Germinal center (tissue), 1 donor: Measurements from ENCODE around the gene KMO.

Experiments
- DNase-seq: peaks from one replicate; pipeline ENCODE4 v3.0.0; 2012; ENCODE audit warnings: mixed read lengths, low spot score

Gene KMO

DNA sequence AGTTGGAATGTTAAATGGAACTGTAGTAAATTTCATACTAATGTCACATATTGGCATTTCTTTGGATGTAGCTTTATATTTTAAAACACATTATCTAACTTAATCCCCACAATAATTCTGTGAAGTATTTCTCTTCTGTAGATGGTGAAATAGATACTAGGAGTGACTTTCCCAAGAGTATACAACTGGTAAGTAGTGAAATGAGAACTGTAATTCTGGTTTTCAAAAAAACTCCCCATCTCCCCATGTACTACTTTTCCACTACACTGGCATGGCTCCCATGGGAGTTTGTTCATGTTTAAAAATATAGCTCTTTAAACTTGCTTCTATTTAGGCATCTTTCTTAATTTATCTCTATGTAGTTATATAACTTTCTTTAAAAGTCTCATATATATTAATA lies 97.8 kb downstream of the KMO start:
- DNase-seq, result no peak

DNA sequence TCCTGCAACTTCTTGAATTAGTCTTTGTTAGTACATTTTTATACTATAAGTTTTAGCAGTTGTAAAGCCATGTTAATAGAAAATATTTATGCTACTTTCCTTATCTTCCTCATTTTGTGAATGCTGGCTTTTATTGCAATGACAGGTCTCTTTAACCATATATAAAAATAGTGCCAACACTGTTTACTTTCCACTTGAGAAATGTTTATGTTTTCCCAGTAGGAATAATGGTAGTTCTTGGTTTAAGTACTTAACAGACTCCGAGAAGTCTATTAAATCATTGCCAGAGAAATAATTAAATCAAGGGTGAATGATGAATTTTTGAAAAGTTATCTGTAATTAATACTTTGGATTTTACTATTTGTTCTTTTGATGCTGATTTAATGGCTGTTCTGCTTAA lies 98.3 kb downstream of the KMO start:
- DNase-seq, result no peak

DNA sequence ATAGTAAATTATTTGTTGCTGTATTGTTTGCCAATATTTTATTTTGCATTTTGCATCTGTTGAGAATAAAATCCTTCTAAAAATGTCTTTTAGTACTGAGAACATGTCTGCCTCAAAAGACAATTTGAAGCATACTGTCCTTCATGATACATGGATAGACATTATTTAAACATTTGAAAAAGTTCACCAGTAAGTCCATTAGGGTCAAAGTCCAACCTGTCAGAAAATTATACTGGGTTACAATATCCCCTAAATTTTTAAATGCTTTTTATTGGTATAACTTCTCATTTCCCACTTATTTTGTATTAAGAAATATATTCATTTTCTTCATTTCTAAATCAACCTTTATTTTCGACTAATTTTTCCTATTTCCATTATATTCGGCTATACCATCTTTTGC lies 98.7 kb downstream of the KMO start:
- no peak for DNase-seq

DNA sequence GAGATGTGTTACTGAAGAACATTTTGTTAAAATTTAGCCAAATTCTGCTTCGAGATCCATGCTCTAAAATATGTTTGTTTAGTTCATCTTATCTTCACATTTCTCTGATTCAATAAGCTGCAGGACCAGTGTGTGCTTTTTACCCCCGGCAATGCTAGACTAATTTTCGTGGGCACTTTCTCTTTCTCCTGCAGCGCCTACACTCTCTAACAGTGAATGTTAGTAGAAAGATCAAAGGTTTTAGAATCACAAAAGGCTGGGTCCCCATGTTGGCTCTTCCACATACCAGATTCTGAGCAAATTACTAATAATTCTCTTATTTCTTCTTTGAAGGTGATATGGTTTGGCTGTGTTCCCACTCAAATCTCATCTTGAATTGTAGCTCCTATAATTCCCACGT lies 99.5 kb downstream of the KMO start:
- no peak for DNase-seq

DNA sequence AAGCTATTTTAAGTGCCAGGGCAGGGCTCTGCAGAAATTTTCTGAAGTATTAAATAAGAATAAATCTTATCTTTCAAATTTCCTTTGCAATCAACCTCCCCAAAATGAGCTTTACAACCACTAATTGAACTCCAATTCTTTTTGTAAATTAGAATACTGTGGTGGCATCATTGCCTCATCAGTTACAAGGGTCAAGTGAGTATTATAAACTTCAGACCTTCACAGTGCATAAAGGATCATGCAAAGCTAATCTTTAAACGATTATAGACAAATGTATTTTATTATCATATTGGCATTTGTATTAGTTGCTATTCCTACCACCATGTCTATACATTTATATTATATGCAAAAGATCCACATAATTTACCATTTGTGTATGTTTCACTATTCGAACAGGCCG lies 100.8 kb downstream of the KMO start:
- DNase-seq, result no peak

DNA sequence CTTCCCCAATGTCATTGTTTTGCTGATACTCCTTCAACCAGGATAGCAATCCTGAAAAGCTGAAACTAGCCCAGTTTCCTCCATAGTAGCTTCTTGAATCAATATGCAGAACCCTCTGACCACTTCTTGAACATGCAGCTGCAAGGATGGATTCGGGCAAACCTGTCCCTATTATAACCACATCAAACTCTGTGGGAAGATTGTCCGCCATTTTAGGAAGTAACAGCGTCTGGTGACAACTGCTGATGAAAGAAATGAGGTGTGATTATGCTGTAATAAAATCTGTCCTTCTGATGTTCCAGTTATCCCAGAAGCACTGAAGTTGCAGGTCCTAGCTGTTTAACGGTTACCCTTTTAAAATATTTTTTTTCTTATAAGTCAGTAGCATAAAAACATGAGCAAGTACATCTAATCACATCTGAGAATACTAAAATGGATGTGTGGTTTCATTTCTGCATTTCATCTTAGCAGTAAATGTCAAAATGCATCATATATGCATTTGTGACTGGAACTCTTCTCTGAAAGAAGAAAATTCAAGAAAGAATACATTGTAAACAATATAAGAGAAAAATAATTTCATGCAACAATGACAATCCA lies 103.5 kb downstream of the KMO start:
- DNase-seq, result no peak

DNA sequence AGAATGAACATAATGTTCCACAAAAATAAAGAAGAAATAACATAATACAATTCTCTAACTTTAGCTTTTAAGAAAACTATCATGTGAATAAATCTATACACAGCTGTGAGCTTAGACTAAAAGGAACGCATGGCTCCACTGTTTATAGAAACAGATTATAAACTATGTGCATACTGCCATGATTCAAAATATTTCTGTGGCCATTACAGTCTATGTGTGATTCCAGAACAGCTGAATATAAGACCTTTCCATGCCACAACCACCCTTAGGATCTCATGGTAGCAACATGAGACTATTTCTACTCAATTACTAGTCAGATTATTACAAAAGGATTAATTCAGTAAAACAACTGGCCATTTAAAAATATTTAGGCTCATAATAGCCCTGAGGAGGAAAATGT lies 104.1 kb downstream of the KMO start:
- DNase-seq, result no peak

DNA sequence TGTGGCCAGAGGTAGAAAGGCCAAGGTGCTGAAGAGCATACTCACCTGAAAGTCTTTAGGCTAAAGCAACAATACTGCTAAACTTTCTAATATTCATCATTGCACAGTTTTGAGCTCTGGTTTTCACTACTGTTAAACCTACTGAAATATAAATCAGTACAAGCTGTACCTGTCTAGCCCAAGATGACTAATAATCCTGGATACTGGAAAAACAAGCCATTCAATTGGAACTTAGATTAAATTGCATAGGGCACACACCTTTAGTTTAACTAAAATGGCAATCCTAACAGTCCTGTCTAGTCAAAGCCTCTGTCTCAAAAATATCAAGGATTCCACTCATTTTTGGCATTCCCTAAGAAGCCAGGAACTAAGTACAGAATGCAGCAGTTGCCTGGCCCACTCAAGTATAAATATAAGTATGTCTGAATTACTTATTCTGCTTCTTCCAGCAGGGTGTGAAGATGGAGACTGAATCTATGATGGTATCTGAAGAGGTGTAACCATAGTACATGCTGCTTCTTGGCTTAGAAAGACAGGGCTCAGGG lies 104.9 kb downstream of the KMO start:
- no peak for DNase-seq

DNA sequence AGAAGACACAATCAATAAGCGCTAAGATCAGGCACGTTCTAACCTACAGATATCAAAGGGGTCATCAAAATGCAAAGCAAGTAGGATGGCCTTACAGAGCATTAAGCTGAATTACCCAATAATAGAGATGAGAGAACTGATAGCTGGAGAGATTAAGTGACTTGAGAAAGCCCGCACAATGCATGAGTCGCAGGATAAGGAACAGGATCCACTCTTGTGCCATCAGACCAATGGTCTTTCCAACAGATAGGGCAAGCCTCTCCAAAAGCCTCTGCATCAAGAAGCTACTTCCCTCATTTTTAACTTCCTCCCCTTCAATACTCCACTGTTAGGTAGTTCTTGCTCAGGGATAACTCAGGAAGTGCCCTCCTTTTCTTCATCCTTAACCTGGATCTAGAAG lies 105.4 kb downstream of the KMO start:
- DNase-seq, result no peak

DNA sequence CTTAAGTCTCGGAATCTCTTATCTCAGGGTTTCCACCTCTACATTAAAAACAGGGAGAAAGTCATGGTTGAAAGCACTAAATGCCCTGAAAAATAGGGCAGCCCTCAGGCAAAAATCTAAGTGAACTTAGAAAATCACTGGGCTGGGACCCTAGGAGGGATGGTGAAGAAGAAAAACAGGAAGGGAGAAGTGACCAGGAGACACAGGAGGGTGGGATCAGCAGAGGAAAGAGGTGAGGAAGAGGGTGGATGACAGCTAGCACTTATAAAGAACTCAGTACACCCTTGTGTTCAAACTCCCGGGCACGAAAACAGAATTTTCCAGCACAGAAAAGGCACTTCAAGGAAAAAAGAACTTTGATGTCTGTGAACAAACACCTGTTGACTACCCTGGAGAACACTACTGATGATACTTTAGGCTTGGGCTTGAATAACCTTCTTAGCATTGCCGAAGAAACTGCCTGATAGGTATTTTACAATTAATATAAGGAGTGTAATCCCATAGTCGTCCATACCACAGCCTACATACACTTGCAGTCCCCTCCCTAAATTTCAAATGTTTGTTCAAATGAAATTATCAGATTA lies 106.0 kb downstream of the KMO start:
- DNase-seq, result no peak

DNA sequence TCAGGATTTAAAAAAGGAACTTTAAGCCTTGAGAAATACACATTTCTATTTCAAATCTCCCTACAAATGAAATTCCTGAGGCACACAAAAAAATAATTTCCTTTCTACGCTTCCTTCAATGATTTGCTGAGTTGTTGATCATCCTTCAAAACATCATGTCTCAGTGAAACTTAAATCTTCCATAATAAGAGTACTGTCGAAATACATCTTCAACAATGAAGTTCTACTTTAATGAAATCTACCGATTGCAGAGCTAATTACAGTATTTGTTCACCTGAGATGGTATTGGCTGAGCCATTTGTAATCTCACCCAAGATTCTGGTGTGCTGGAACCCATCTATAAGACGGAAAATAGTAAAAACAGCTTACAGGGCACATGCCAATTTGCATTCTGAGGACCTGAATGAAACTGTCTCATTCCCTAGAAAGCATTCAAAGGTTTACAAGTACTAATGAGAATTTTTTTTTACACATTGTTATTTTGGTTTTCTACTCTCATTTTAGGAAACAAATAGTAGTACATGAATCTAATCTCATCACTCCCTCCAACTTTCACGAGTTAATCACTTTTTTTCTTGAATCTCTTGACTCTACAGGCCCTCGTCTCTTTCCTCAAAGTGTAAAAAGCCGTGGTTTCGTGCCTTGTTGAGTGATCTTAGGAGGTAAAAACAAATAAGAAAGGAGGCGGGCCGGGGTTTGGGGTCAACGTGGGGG lies 106.9 kb downstream of the KMO start:
- peak; percentile 30 for DNase-seq

DNA sequence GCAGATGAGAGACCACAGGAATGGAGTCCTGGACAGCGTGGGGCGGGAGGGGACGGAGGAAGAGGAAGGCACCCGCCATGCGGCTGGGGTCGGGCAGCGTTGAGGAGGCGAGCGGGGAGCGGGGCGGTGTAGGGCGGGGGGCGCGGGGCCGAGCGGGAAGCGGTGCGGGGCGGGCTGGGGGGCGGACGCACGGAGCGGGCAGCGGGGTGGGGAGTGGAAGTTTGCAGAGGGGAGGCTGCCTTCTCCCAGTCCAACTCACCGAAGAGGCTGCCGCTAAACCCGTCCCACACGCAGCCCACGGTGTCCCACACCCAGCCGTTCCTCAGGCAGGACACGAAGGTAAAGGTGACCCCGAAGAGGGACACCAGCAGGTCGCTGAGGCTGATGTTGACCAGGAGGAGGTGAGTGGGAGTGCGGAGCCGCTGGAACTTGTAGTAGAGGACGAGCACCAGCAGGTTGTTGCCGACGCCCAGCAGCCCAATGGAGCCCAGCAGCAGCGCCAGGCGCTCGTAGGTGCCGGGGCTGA lies 107.5 kb downstream of the KMO start:
- DNase-seq, result peak; percentile 18

DNA sequence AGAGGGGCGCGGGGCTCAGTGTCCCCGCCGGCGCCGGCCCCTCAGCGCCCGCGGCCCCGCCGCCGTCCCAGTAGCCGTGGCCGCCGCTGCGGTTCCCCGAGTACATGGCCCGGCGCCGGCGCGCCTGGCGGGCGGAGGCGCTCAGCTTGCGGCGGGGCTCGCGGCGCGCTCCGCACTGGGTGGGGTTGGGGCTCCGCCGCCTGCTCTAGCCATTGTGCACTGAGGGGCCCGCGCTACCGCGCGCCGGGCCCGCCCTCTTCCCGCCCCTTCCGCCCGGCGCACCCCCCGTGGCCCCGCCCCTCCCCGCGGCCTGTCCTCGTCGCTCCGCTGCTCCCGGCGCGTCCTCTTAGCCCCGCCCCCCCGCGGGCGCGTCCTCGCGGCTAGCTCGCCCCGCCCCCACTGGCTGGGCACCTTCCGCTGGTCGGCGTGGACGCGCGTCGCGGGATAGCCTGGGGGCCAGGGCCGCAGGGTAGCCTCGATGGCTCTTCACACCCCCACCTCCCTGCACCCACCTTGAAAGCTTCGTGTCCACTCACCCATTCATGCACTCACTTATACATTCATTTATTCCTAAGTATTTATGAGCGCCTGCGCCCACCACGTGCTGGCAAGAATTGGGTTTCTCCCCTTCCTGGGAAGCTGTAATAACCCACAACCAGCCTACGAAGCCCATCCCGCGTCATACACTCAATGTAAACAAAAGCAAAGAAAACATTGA lies 108.1 kb downstream of the KMO start, which contains the start of the genes CHML and OPN3:
TSS of gene CHML (minus strand) at position 221 of the 718 bp plus-strand sequence. CDS start 4,603 bp downstream, outside the sequence.
TSS of gene OPN3 (minus strand) at position 221 of the 718 bp plus-strand sequence. CDS start at position 106, 115 bp downstream.
- peak; percentile 95 for DNase-seq

DNA sequence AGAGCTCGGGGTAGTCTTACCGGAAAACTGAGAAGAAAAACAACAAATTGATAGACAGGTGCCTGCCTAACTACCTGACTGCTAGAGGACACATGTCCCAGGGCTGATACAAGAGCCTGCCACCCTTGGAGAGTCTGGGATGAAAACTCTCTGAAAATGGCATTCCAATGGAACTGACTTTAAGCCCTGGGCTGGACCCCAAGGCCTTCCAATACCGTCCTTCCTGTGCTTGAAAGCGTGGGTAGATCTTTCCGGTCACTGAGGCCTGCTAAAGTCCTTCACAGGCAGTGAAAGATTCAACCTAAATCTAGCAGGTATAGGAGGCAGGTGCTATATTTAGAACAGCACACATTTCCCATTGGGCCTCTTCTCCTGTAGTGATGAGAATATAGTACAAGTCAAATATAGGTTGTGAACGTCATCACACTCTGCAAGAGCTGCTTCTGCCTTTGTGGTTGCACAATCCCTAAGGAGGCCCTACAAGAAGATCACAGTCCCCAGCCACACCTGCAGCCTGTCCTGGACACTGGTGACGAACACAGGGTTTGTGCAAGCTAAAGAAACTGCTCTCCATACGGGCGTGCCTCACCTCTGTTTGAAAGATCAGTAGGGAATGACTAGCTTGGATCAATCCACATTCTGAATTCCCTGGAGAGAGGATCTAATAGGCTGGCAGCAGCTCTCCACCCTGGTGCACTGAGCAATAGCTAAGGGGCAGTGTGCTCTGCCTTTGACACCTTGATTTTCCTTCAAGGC lies 108.9 kb downstream of the KMO start:
- DNase-seq, result peak; percentile 25

DNA sequence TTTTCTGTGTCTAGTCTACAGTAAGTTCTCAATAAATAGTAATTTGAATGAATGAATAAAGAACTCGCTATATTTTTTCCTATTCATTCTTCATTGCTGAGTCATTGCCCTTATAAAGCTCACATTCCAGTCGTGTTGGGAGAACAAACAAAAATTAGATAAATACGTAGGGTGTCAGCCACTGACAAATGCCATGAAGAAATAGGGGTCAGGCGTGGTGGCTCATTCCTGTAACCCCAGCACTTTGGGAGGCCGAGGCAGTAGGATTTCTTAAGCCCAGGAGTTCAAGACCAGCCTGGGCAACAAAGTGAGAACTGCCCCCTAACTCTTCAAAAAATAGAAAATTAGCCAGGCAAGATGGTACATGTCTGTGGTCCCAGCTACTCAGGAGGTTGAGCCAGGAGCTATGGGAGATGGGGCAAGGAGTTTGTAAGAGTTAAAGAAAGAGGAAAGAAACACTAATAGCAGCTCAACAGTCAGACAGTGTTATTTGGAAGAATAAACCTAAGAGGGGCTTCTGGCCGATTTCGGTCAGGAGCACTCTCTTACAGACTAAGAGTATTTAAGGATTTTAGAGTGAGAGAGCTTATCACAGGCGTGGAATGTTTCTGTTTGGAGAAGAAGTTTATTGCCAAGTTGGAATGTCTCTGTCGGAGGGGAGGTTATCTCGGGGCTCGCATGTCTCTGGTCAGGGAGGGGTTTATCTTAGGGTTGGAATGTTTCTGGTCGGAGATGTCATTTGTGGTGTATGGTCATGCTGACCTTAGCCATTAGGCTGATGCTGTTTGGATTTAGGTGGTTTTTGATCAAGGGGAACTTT lies 109.8 kb downstream of the KMO start:
- DNase-seq, result no peak

DNA sequence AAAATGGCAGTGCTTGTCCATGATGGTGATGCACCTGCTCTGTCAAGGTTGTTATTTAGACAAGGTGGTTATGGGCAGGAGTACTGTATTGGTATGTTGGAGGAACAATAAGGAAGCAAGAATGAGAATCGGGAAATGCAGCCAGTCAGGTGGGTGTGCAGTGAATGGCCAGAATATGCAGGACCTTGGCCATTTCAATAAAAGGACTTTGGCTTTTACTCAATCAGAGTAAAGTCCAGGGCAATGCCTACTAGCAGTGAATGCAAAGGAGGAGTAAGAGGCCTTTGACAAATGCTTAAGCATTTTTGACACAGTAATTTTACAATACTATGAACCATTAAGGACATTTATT lies 110.4 kb downstream of the KMO start:
- DNase-seq, result no peak

DNA sequence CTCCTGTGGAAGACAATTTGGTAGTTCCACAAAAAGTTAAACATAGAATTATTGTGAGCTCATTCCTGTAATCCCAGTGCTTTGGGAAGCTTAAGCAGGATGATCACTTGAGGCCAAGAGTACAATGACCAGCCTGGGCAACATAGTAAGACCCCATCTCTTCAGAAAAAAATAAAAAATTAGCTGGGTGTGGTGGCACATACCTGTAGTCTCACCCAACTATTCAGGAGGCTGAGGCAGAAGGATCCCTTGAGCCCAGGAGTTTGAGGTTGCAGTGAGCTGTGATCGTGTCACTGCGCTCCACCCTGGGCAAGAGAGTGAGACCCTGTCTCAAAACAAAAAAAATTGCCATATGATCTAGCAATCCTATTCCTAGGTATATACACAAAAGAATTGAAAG lies 112.1 kb downstream of the KMO start:
- DNase-seq, result no peak

DNA sequence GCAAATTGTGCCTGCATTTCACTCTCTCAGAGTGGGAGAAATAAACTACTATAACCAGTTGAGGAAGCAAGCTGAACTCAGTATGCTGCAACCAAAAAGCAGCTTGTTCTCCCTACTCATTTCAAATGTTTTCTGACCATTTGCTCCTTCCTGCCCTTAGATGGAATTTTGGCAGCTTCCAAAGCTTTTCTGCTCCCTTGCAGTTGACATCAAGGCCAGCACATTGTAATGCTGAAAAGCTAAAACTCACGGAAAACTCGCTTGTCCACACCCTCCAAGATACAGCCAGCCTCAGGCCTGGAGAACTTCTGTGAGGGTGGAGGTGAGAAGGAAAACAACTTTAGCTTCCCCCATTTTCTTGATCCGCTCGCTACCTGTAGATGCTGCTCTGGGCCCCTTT lies 113.0 kb downstream of the KMO start:
- DNase-seq, result no peak
